Loucy (cell line): ENCODE results near the gene DLX3.

Experiments
- CTCF ChIP-seq: fragments of 200-600 bp; sonication (generic); conservative IDR thresholded peaks from 2 replicates; pipeline ENCODE4 v1.5.1; 2014; ENCODE audit warnings: mild to moderate bottlenecking, antibody characterized with exemption, low read length
- EZH2phosphoT487 ChIP-seq: fragments of 200-600 bp; IDR thresholded peaks from 2 replicates; pipeline ENCODE4 v1.6.1; 2018; ENCODE audit warnings: antibody characterized with exemption, mild to moderate bottlenecking, moderate library complexity, borderline replicate concordance

GRCh38 chr17:50028736-50029120 is 33.7 kb upstream of the DLX3 start:
- TF ChIP-seq CTCF: no peak
- no peak for TF ChIP-seq EZH2phosphoT487
